Thymus (tissue), 14 donors: ENCODE measurements around the gene NRG4. TPM values are rescaled to one million over a fixed set of nuclear protein-coding genes. Genes with fewer than 3 reads are reported as not detected.
A peak's percentile ranks its signal among the peaks of the same experiment; 100 is the strongest.

Experiments used
- DNase-seq, 9 donors: peaks; one replicate each; pipeline ENCODE4 v3.0.0-alpha.2; 2013; ENCODE audit warnings: low spot score in 9 of 9, low read depth in 6 of 9, missing footprints in 1 of 9
- H3K27ac ChIP-seq, 2 donors: one replicate each; pipeline ENCODE4 v1.5.1; 2013; ENCODE audit warnings: control low read depth in 1 of 2, low read depth in 1 of 2, low read length in 1 of 2, mild to moderate bottlenecking in 1 of 2, moderate library complexity in 1 of 2
- H3K27me3 ChIP-seq, 2 donors: one replicate each; pipeline ENCODE4 v1.5.1; 2013; ENCODE audit warnings: low read length in 1 of 2; ENCODE audit not compliant: control insufficient read depth in 2 of 2, insufficient read depth in 1 of 2
- H3K36me3 ChIP-seq, 2 donors: one replicate each; pipeline ENCODE4 v1.5.1; 2013; ENCODE audit warnings: low read length in 1 of 2, mild to moderate bottlenecking in 1 of 2, moderate library complexity in 1 of 2; ENCODE audit not compliant: control insufficient read depth in 2 of 2, insufficient read depth in 2 of 2
- H3K4me1 ChIP-seq, 2 donors: one replicate each; pipeline ENCODE4 v1.5.1; 2013; ENCODE audit warnings: low read length in 2 of 2; ENCODE audit not compliant: control insufficient read depth in 2 of 2, insufficient read depth in 2 of 2
- H3K4me3 ChIP-seq, 2 donors: one replicate each; pipeline ENCODE4 v1.5.1; 2013; ENCODE audit warnings: low read length in 2 of 2, control low read depth in 1 of 2, mild to moderate bottlenecking in 1 of 2
- H3K9me3 ChIP-seq, 2 donors: one replicate each; pipeline ENCODE4 v1.5.1; 2013; ENCODE audit warnings: low read length in 1 of 2, mild to moderate bottlenecking in 1 of 2; ENCODE audit not compliant: control insufficient read depth in 2 of 2, insufficient read depth in 1 of 2
- WGBS: extraction: QIAGEN DNeasy Blood & Tissue Kit; methylation state at CpG from one replicate; pipeline ENCODE4 v1.1.7; 2013; 5-methylcytosine and 5-hydroxymethylcytosine counted together
- long read RNA-seq, 10 donors: transcript quantifications; one replicate each; lab custom pipeline, GENCODE V29; 2026
- polyA plus RNA-seq: library from polyadenylated mRNA; stranded (reverse); fragments of 200-250 nt; gene quantifications from one replicate; pipeline ENCODE4 v1.2.3, GENCODE V29; 2013
- total RNA-seq: library from RNA; stranded (reverse); fragments of 120-200 nt; gene quantifications from one replicate; pipeline ENCODE4 v1.2.4, GENCODE V29; 2013
- donor health status: healthy.

NRG4 gene, protein sequence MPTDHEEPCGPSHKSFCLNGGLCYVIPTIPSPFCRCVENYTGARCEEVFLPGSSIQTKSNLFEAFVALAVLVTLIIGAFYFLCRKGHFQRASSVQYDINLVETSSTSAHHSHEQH
- total RNA-seq (0.09 TPM), polyA plus RNA-seq (0.41 TPM)
- long read RNA-seq, donor 1: 0 reads
- long read RNA-seq, donor 2: 0 reads
- long read RNA-seq, donor 3: 0 reads
- long read RNA-seq, donor 4: 0 reads
- long read RNA-seq, donor 5: 0 reads
- long read RNA-seq, donor 6: 0 reads
- long read RNA-seq, donor 7: 0 reads
- long read RNA-seq, donor 8: 0 reads
- long read RNA-seq, donor 9: 0 reads
- long read RNA-seq, donor 10, partial matches to known transcripts: 12 of 12 reads
- long read RNA-seq, donor 10, other reads (novel, unspliced or antisense): 0 of 12 reads

DNA sequence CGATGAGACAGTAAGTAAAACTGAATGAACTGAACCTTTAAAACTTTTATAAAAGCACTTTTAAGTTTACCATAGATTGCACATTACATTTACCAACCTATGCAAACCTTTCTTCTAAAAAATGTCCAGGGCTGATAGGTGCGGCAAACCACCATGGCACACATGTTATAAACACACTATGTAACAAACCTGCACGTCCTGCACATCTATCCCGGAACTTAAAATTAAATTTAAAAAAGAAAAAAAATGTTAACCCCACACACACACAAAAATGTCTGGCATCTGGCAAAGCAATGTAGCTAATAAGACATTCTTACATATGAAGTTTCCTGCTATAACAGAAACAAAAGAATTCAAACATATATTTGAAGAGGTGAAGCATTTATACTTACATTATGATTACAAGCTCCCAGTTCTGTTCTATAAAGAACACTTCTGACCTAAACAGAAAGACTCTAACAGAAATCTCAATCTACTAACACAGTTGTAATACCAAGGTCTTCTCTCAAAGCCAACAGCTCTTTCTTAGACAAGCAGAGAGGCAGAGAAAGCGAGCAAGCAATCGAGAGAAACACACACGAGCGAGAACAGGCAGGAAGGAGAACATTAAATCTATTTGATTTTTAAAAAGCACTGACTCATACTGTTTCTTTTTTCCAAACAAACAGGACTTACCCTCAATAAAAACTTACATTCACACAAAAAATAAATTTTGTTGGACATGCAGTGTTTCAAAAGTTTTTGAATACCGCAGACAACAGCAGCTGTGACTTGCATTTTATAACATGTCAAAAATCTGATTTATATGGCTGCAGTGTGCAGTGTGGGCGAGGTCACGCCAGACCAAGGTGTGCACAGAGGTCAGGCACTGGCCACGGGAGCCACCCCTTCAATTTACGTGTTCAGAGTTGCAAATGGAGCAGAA is at the start of gene NRG4:
Gene NRG4, minus strand, starts transcription at position 798 of the 925 bp plus-strand sequence. CDS start 1,194 bp downstream, outside the sequence.
- H3K4me3 ChIP-seq: no peak within 1 kb of the TSS
- DNase-seq: no peak
- WGBS: 31% methylated on average over 13 of the region's 13 CpGs

DNA sequence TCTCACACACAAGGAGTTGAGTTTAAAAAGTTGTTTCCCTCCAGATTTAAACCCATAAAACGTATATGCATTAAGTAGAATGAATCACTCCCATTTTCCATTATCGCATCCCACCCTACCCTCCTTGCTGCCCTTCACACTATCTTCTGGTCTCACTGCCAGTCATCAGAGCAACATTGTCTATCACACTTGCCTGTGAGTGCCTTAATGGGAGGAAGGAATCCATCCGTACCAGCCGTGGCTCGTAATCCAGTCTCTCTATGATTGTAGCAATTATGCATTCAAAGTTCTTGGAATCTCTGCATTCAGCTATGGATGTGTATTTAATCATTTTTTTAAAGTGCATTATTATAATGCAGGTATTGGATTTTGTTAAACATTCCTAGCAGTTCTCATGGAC is 49.5 kb upstream of the NRG4 start:
- Histone ChIP-seq H3K9me3 (no peaks in the 10 kb centered on the region), H3K27me3 (peaks cover 53 to 71% of the 10 kb centered on the region in 2 donors), H3K36me3 (no peaks in the 10 kb centered on the region), H3K4me1 (peaks cover 7 to 12% of the 10 kb centered on the region in 2 donors), H3K27ac (no peak overlapping the region), H3K4me3 (no peak overlapping the region)
- DNase-seq: no peak
- WGBS: 97% methylated on average over 5 of the region's 5 CpGs

More for the DNA sequence above, at the start of gene NRG4:
- Histone ChIP-seq H3K27me3 (no peaks in the 10 kb centered on the region), H3K27ac (no peak within 1 kb of the TSS), H3K36me3 (no peaks in the 10 kb centered on the region), H3K4me1 (no peaks in the 10 kb centered on the region), H3K9me3 (no peaks in the 10 kb centered on the region)

DNA sequence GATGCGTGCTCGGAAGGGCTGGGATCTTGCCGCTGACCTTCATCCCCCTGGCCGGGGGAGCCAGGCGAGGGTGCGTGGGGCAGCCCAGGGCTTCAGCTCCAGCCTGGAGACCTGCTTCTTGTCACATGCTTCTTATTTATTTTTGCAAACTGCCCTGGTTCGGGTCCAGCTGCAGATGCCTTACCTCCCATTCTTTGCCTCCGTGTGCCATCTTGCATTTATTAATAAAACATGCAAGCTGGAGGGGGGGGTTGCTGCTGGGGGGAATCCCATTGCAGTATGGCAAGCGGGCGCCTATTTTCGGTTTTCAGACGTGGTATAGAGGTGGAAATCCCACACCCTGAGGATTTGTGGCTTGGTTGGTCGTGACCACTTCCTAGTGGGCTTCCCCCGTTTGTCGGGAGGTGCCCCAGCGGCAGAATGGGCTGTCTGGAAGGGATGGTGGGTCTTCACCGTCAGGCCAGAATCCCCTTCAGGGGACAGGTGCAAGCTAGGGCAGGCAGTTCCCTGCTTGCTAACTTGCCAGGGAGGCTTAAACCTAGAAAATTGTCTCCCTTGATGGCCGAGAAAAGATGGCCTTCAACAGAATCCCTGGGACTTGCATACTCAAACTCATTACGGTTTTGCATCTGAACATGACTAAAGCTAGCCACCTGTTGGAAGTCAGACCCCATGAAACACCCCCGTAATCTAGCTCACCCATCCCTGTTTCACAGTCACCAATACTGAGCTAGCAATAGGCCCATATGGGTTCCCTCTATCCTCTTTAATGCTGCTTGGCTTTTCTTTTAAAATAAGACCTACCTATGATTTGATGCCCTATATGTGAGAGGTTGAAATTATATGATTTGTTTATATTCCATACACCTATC is 48.1 kb upstream of the NRG4 start:
- peak overlapping the region; percentile 23 to 53 for H3K4me3 ChIP-seq
- no peaks in the 10 kb centered on the region for H3K9me3 ChIP-seq
- H3K27me3 ChIP-seq: peaks cover 50 to 67% of the 10 kb centered on the region in 2 donors
- WGBS: 12% methylated on average over 20 of the region's 20 CpGs
- H3K36me3 ChIP-seq: no peaks in the 10 kb centered on the region
- no peak overlapping the region for H3K27ac ChIP-seq
- H3K4me1 ChIP-seq: peaks cover 7 to 12% of the 10 kb centered on the region in 2 donors
- peak in 1 of 9 donors; percentile 9 for DNase-seq

DNA sequence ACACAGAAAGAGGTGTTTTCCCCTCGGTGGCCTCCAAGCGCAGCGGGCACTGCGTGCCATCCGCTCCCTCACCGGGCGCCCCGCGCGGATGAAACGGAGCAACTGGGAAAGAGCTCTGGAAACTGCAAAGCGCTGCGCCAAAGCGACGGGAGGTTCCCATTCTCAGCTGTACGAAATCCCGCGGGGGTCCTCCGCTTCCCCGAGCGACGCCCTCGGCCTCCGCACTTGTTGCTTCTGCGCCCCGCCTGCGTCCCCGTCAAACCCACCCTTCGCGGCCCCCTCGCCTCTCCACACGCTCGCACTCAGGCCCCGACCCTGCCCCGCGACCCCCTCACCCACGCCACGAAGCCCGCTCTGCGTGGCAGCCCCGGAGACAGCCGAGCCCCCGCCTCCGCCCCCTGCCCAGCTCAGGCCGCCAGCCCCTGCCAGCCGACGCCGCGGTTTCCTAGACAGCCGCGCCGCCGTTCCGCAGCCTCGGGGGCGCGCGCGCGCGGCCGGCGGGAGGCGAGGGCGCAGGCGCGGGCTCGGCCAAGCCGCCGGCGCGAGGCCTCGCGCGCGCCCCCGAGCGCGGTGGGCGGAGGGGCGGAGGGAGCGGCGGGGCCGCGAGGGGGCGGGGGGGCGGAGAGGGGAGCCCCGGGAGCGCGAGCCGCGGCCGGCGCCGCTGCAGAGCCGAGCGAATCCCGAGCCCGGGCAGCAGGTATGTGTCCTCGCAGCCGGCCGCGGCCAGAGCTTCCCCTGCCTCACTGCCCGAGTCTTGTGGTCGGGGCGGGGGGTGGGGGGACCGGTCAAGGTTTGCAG is 47.3 kb upstream of the NRG4 start, which contains the start of gene TMEM266:
Gene TMEM266, plus strand, starts transcription at position 666 of the 798 bp plus-strand sequence. CDS start 74,279 bp downstream, outside the sequence.
- peak in 5 of 9 donors; percentile 17 to 53 (median 19) for DNase-seq
- Histone ChIP-seq H3K27me3 (peaks cover 50 to 63% of the 10 kb centered on the region in 2 donors), H3K9me3 (no peaks in the 10 kb centered on the region), H3K27ac (no peak within 1 kb of the TSS), H3K4me1 (peaks cover 7 to 12% of the 10 kb centered on the region in 2 donors), H3K36me3 (no peaks in the 10 kb centered on the region), H3K4me3 (peak within 1 kb of the TSS; percentile 35 to 53)
- under 1% methylated on average over 107 of the region's 107 CpGs for whole genome bisulfite sequencing

DNA sequence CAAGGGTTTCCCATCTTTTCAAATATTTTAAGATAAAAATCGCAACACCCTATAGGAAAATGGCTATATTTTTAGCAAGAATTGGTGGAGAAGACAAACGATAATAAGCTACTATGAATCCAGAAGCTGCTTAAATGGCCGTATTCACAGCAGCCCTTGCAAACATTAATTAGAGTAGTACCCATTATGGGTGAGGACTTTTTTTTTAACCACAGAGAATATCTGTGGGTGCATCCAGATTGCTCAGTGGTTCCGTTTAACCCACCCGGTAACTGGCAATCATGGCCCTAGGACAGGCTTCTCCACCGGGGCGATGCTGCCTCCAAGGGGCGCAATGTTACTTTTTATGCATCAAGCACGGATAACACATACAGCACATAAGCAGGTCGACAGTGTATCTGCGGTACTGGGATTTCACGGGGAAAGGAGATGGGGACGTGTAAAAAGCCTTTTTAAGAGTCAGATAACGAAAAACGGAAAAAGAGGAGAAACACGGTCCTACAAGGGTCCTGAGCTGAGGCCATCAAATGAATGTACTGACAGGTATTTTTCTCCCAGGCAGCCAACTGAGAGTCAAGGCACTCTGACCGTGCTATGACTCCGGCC is 46.6 kb upstream of the NRG4 start:
- DNase-seq: peak in 1 of 9 donors; percentile 20
- Histone ChIP-seq H3K4me1 (peaks cover 7 to 12% of the 10 kb centered on the region in 2 donors), H3K9me3 (no peaks in the 10 kb centered on the region), H3K36me3 (no peaks in the 10 kb centered on the region), H3K4me3 (peak overlapping the region; percentile 35 to 53), H3K27ac (no peak overlapping the region), H3K27me3 (peaks cover 50 to 57% of the 10 kb centered on the region in 2 donors)
- 12% methylated on average over 18 of the region's 18 CpGs for WGBS

DNA sequence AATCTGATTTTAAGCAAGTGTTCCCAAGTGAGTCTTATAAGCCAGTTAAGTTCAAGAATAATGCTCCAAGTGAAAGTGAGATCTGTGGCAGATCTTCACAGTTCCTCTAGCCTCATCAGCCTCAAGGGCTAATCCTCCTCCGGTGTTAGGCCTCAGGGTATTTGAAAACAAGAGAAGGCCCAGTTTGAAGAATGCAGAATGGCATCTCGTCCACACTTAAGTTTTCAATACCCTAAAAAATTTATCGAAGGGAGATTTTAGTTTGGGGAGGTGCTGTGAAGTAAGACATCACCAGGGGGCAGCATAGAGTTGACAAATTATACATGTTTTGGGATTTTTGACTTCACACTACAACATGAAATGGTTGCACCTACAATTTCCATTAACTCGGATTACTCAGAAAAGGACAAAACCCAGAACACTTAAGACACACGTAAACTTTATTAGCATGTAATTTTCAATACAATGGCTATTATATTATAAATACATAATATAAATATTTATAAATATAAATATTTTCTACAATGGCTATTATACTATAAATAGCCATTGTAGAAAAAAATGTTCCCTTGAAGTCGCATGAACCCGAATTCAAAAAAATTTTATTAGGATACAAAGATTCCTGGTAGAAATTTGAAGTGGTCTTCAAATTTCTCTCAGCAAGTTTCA is 45.2 kb upstream of the NRG4 start:
- peaks cover 44 to 49% of the 10 kb centered on the region in 2 donors for H3K27me3 ChIP-seq
- DNase-seq: peak in 6 of 9 donors; percentile 34 to 69 (median 44)

DNA sequence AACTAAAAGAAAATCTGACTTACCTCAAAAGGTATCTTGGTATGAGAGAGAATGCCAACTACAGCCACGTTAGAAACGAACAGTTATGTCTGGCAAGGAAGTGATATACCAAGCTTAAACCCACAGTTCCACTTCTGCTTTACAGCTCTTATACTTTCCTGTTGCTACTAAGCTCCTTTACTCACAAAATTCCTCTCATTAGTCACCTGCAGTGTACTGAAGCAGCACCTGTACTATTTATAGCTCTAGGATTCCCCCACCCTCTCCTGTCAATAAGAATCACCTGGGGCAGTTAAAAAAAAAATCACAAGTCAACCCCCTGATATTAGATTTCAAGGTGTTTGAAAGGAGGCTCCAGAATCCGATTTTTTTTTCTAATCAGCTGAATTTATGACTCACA is 44.7 kb upstream of the NRG4 start:
- Histone ChIP-seq H3K4me1 (peaks cover 7 to 12% of the 10 kb centered on the region in 2 donors), H3K27ac (no peak overlapping the region), H3K36me3 (no peaks in the 10 kb centered on the region), H3K4me3 (no peak overlapping the region), H3K27me3 (peaks cover 42 to 44% of the 10 kb centered on the region in 2 donors), H3K9me3 (no peaks in the 10 kb centered on the region)
- WGBS: 2% methylated on average over 3 of the region's 3 CpGs
- peak in 1 of 9 donors; percentile 5 for DNase-seq

More for the DNA sequence above, 45.2 kb upstream of the NRG4 start:
- H3K36me3 ChIP-seq: no peaks in the 10 kb centered on the region
- no peak overlapping the region for H3K27ac ChIP-seq
- no peaks in the 10 kb centered on the region for H3K9me3 ChIP-seq
- 5% methylated on average over 7 of the region's 7 CpGs for WGBS
- H3K4me3 ChIP-seq: no peak overlapping the region
- H3K4me1 ChIP-seq: peaks cover 7 to 12% of the 10 kb centered on the region in 2 donors
